ENCODE data around the gene HEMGN.

DNA sequence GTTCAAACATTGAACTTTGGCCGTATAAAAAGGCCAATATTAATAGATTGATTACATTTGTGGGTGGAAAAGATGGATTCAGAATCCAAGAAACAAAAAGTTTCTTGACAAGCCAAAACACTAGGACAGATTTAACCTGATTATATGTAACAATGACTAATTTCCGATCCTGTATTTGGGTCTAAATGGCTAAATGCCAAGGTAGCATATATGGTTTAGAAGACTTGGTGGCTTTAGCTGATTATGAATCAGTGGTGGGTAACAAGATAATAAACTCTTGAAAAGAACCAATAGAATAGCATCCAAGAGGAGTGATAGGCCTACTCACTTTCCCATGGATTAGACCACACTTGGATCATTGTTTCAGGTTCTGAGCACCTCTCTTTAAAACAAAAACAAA is 23.4 kb upstream of the HEMGN start:
- no peak for TF ChIP-seq EZH2 (IDR thresholded peaks at IDR 0.05; ENCODE audit: borderline replicate concordance, insufficient read depth, low read length, poor library complexity, severe bottlenecking)
- TF ChIP-seq, protein P1, sequence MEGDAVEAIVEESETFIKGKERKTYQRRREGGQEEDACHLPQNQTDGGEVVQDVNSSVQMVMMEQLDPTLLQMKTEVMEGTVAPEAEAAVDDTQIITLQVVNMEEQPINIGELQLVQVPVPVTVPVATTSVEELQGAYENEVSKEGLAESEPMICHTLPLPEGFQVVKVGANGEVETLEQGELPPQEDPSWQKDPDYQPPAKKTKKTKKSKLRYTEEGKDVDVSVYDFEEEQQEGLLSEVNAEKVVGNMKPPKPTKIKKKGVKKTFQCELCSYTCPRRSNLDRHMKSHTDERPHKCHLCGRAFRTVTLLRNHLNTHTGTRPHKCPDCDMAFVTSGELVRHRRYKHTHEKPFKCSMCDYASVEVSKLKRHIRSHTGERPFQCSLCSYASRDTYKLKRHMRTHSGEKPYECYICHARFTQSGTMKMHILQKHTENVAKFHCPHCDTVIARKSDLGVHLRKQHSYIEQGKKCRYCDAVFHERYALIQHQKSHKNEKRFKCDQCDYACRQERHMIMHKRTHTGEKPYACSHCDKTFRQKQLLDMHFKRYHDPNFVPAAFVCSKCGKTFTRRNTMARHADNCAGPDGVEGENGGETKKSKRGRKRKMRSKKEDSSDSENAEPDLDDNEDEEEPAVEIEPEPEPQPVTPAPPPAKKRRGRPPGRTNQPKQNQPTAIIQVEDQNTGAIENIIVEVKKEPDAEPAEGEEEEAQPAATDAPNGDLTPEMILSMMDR (IDR thresholded peaks at IDR 0.05; ENCODE audit: poor library complexity, severe bottlenecking) = no peak
